DND-41 (cell line): ENCODE data around the gene RANBP2.

Experiments used
- ATAC-seq: fragments of 200-7000 bp; cut with Tn5 transposase; 3 replicates; pipeline ENCODE4 v1.9.1; 2021; ENCODE audit warnings: low read depth; ENCODE audit not compliant: insufficient read depth
- DNase-seq: peaks from one replicate; pipeline ENCODE4 v3.0.0-alpha.2; 2020
- H2AFZ ChIP-seq: 2 replicates; pipeline ENCODE4 v1.6.0; 2012; ENCODE audit warnings: low read depth, low read length
- H3K27ac ChIP-seq: 2 replicates; pipeline ENCODE4 v1.5.1; 2012; ENCODE audit warnings: low read length, inconsistent platforms
- H3K27me3 ChIP-seq: fragments of 200-600 bp; sonication (generic); 2 replicates; pipeline ENCODE4 v1.6.0; 2012; ENCODE audit warnings: low read length, mild to moderate bottlenecking, inconsistent platforms; ENCODE audit not compliant: insufficient read depth, poor library complexity
- H3K36me3 ChIP-seq: 2 replicates; pipeline ENCODE4 v1.5.1; 2012; ENCODE audit warnings: low read length, inconsistent platforms; ENCODE audit not compliant: insufficient read depth
- H3K4me1 ChIP-seq: 2 replicates; pipeline ENCODE4 v1.5.1; 2012; ENCODE audit warnings: mild to moderate bottlenecking, low read length; ENCODE audit not compliant: insufficient read depth
- H3K4me2 ChIP-seq: 2 replicates; pipeline ENCODE4 v1.6.0; 2012; ENCODE audit warnings: mild to moderate bottlenecking, moderate library complexity, low read length, inconsistent platforms; ENCODE audit not compliant: insufficient read depth
- H3K4me3 ChIP-seq, 2 experiments: fragments of 200-600 bp in 1 of 2; shearing (Covaris generic) in 1 of 2; 2 replicates each; pipeline ENCODE4 v1.5.1; 2012 to 2016; ENCODE audit warnings: inconsistent platforms in 2 of 2, low read length in 2 of 2, mild to moderate bottlenecking in 2 of 2, low read depth in 1 of 2, moderate library complexity in 1 of 2
- H3K79me2 ChIP-seq: 2 replicates; pipeline ENCODE4 v1.6.0; 2012; ENCODE audit warnings: low read length, inconsistent platforms; ENCODE audit not compliant: insufficient read depth
- H3K9ac ChIP-seq: 2 replicates; pipeline ENCODE4 v1.6.0; 2012; ENCODE audit warnings: low read depth, mild to moderate bottlenecking, inconsistent platforms, low read length, moderate library complexity
- H3K9me3 ChIP-seq: 2 replicates; pipeline ENCODE4 v1.5.1; 2012; ENCODE audit warnings: low read length, moderate library complexity, mild to moderate bottlenecking, inconsistent platforms; ENCODE audit not compliant: insufficient read depth, severe bottlenecking
- H4K20me1 ChIP-seq: 2 replicates; pipeline ENCODE4 v1.6.0; 2012; ENCODE audit warnings: low read length; ENCODE audit not compliant: insufficient read depth
- EZH2 ChIP-seq: IDR thresholded peaks from 3 replicates; pipeline ENCODE4 v1.6.1; 2012; ENCODE audit warnings: borderline replicate concordance, low read depth, mild to moderate bottlenecking, moderate library complexity, low read length, inconsistent platforms; ENCODE audit not compliant: severe bottlenecking
- TF ChIP-seq, protein P1 (sequence below): IDR thresholded peaks from 2 replicates; pipeline ENCODE4 v1.5.1; 2012; ENCODE audit warnings: borderline replicate concordance, low read length, moderate library complexity, mild to moderate bottlenecking; ENCODE audit not compliant: poor library complexity, severe bottlenecking; ENCODE audit errors: extremely low read depth

The RANBP2 gene

GRCh38 chr2:108823286-108823685 is 104.0 kb downstream of the RANBP2 start:
- Histone ChIP-seq H3K4me1 (no peaks in the 10 kb centered on the region), H3K4me3 (no peak overlapping the region), H3K9me3 (no peaks in the 10 kb centered on the region), H3K36me3 (peaks cover 94% of the 10 kb centered on the region), H3K9ac (no peak overlapping the region), H3K27me3 (no peaks in the 10 kb centered on the region), H3K27ac (no peak overlapping the region), H4K20me1 (peaks cover 5% of the 10 kb centered on the region; the same call in 1 of the 2 replicates), H2AFZ (no peak overlapping the region), H3K79me2 (peaks cover 58% of the 10 kb centered on the region), H3K4me2 (no peak overlapping the region)
- DNase-seq: no peak
- ATAC-seq: peak; percentile 30; the same call in 2 of the 3 replicates
- TF ChIP-seq, protein P1, sequence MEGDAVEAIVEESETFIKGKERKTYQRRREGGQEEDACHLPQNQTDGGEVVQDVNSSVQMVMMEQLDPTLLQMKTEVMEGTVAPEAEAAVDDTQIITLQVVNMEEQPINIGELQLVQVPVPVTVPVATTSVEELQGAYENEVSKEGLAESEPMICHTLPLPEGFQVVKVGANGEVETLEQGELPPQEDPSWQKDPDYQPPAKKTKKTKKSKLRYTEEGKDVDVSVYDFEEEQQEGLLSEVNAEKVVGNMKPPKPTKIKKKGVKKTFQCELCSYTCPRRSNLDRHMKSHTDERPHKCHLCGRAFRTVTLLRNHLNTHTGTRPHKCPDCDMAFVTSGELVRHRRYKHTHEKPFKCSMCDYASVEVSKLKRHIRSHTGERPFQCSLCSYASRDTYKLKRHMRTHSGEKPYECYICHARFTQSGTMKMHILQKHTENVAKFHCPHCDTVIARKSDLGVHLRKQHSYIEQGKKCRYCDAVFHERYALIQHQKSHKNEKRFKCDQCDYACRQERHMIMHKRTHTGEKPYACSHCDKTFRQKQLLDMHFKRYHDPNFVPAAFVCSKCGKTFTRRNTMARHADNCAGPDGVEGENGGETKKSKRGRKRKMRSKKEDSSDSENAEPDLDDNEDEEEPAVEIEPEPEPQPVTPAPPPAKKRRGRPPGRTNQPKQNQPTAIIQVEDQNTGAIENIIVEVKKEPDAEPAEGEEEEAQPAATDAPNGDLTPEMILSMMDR: no peak
- no peak for TF ChIP-seq EZH2

DNA sequence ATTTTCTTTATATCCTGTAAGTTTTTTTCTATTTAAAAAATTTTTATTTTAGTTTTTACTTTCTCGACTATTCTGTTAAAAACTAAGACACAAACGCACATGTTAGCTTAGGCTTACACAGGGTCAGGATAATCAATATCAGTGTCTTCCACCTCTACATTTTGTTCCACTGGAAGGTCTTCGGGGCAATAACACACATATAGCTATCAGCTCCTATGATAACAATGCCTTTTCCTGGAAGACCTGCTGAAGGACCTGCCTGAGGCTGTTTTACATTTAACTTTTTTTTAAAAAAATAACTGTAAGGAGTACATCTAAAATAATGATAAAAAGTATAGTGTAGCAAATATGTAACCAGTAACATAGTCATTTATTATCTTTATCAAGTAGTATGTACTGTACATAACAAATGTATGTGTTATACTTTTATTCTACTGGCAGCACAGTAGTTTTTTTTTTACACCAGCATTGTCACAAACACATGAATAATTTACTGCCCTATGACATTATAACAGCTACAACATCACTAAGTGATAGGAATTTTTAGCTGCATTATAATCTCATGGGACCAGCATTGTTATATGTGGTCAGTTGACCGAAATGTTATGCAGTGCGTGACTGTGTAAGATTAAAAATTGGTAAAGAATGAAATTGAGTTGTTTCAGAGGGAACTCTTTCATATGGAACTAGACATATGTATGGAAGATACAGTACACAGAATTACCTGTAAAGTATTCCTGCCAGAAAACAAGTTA is 105.2 kb downstream of the RANBP2 start:
- peaks cover 93% of the 10 kb centered on the region for H3K36me3 ChIP-seq
- no peaks in the 10 kb centered on the region for H3K9me3 ChIP-seq
- H2AFZ ChIP-seq: no peak overlapping the region
- TF ChIP-seq, protein P1: no peak
- TF ChIP-seq EZH2: no peak
- no peak overlapping the region for H3K4me3 ChIP-seq
- ATAC-seq (no peak), DNase-seq (no peak)
- H3K27ac ChIP-seq: no peak overlapping the region
- peaks cover under 1% of the 10 kb centered on the region; the same call in 1 of the 2 replicates for H4K20me1 ChIP-seq
- H3K9ac ChIP-seq: no peak overlapping the region
- H3K27me3 ChIP-seq: no peaks in the 10 kb centered on the region
- no peak overlapping the region for H3K4me2 ChIP-seq
- H3K4me1 ChIP-seq: no peaks in the 10 kb centered on the region
- H3K79me2 ChIP-seq: peaks cover 52% of the 10 kb centered on the region

DNA sequence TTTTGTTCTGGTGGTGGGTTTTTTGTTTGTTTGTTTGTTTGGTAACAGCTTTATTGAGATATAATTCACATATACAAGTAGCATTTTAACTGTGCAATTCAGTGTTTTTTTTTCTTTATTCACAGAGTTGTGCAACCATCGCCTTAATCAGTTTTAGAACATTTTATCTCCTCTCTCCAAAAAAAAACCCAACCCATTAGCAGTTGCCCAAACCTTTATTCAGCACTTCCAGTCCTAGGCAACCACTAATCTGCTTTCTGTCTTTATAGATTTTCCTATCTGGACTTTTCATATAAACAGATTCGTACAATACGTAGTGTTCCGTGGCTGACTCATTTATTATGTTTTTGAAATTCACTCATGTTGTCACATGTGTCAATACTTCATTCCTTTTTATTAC is 106.0 kb downstream of the RANBP2 start:
- no peaks in the 10 kb centered on the region for H3K27me3 ChIP-seq
- H3K27ac ChIP-seq: no peak overlapping the region
- DNase-seq (no peak), ATAC-seq (no peak)
- no peaks in the 10 kb centered on the region for H4K20me1 ChIP-seq
- TF ChIP-seq EZH2: no peak
- TF ChIP-seq, protein P1: no peak
- no peak overlapping the region for H3K4me3 ChIP-seq
- H3K9me3 ChIP-seq: no peaks in the 10 kb centered on the region
- no peak overlapping the region for H2AFZ ChIP-seq
- H3K79me2 ChIP-seq: peaks cover 51% of the 10 kb centered on the region
- no peak overlapping the region for H3K4me2 ChIP-seq
- H3K36me3 ChIP-seq: peaks cover 92% of the 10 kb centered on the region
- H3K4me1 ChIP-seq: no peaks in the 10 kb centered on the region
- H3K9ac ChIP-seq: no peak overlapping the region
